Prostate gland (tissue), 2 donors: ENCODE data around the gene ARF6.

Experiments
- CTCF ChIP-seq, 4 experiments: fragments of 200-600 bp in 2 of 4; fragments of 450-650 bp in 2 of 4; sonication (generic) in 2 of 4; IDR thresholded peaks; 1 replicate in 3 of 4; 2 replicates in 1 of 4; pipeline ENCODE4 v1.5.1; 2016 to 2019; ENCODE audit warnings: antibody characterized with exemption in 4 of 4, mild to moderate bottlenecking in 2 of 4, moderate library complexity in 2 of 4
- POLR2A ChIP-seq: fragments of 450-650 bp; IDR thresholded peaks from one replicate; pipeline ENCODE4 v1.6.1; 2016; ENCODE audit warnings: antibody characterized with exemption, mild to moderate bottlenecking
- POLR2AphosphoS5 ChIP-seq: sonication (generic); formaldehyde crosslinking; IDR thresholded peaks from one replicate; pipeline ENCODE4 v1.6.1; 2017; ENCODE audit warnings: antibody characterized with exemption

DNA sequence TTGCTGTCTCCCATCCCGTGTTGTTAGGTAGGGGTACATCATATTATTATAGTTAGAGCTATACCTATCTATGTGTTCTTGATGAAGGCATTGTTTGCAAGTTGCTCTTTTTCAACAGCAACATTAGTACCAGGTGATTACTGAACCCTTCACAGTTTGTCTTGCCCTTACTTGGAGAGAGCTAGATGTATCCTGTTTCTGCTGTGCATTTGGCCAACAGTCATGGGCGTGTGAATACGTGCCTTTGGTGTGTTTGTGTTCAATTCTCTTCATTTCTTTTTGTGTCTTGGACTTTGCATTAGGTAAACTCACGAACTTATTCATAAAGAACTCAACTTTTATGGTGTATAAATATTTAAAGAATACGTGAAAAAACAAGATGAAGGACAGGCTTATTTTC, 14.3 kb downstream of the ARF6 start:
- TF ChIP-seq CTCF (IDR thresholded peaks at IDR 0.05) (no peak), POLR2A (no peak), POLR2AphosphoS5 (peak; percentile 33)
